ENCODE data around the gene DNAI2.

DNA sequence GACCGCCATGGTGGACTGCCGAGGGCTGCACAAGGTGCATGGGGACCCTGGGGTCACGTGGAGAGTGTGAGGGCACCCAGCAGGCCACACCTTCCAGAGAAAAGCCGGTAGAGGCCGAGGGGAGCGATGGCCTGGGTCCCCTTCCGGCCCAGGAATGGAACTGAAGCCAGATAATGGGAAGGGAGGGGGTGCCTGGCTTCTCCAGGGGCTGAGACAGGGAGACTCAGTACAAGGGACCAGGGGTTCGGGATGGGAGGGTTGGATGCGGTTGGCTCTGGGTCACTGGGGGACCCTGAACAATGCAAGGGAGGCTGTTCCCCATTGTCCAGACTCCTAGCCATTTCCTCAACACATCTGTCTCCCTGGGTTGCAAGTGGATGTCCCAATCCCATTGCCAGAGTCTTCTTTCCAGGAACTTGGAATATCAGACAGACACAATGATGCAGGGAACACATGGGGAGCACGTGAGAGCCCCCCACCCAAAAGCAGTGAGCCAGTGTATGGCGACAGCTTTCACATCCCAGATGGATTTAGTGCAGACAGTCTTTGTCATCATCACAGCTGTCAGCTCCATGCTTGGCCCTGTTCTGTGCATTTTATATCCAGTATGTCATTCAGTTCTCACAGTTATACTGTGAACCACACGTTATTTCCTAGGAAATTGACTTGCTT is 23.6 kb upstream of the DNAI2 start:
- TF ChIP-seq, protein P1, sequence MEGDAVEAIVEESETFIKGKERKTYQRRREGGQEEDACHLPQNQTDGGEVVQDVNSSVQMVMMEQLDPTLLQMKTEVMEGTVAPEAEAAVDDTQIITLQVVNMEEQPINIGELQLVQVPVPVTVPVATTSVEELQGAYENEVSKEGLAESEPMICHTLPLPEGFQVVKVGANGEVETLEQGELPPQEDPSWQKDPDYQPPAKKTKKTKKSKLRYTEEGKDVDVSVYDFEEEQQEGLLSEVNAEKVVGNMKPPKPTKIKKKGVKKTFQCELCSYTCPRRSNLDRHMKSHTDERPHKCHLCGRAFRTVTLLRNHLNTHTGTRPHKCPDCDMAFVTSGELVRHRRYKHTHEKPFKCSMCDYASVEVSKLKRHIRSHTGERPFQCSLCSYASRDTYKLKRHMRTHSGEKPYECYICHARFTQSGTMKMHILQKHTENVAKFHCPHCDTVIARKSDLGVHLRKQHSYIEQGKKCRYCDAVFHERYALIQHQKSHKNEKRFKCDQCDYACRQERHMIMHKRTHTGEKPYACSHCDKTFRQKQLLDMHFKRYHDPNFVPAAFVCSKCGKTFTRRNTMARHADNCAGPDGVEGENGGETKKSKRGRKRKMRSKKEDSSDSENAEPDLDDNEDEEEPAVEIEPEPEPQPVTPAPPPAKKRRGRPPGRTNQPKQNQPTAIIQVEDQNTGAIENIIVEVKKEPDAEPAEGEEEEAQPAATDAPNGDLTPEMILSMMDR (IDR thresholded peaks at IDR 0.05; ENCODE audit: low read length), result no peak
- no peak for TF ChIP-seq EZH2 (IDR thresholded peaks at IDR 0.05; ENCODE audit: borderline replicate concordance, low read length)
